GM12801 (cell line): Measurements from ENCODE around the gene CTRB1.

Source experiments
- CTCF ChIP-seq: IDR thresholded peaks from one replicate; pipeline ENCODE4 v1.5.1; 2011; ENCODE audit warnings: control low read depth; ENCODE audit not compliant: insufficient read length; ENCODE audit errors: extremely low read depth

Gene CTRB1

GRCh38 chr16:75196836-75197235 lies 22.0 kb upstream of the CTRB1 start:
- TF ChIP-seq CTCF: no peak

GRCh38 chr16:75197522-75198134 lies 21.2 kb upstream of the CTRB1 start:
- TF ChIP-seq CTCF: no peak

- TF ChIP-seq CTCF: no peak
These were observed 20.6 kb upstream of the CTRB1 start for GRCh38 chr16:75198135-75198600.

- no peak for TF ChIP-seq CTCF
These were observed 16.7 kb upstream of the CTRB1 start for GRCh38 chr16:75202069-75202590.

- TF ChIP-seq CTCF: no peak
These were observed 15.7 kb upstream of the CTRB1 start for GRCh38 chr16:75203096-75203495.

GRCh38 chr16:75203667-75204409 lies 14.9 kb upstream of the CTRB1 start:
- no peak for TF ChIP-seq CTCF

- TF ChIP-seq CTCF: no peak
These were observed 14.4 kb upstream of the CTRB1 start for GRCh38 chr16:75204410-75204758.
